Hypothalamus (tissue), 51 donors: ENCODE results near the gene VSX1.

ENCODE experiments used
- DNase-seq, 51 donors: peaks; one replicate each; lab custom pipeline; 2025; lab: John Stamatoyannopoulos, UW

Gene VSX1

GRCh38 chr20:25054995-25055629 is 26.8 kb downstream of the VSX1 start:
- no peak for DNase-seq

- no peak for DNase-seq
Measured at GRCh38 chr20:25054096-25054820, 27.7 kb downstream of the VSX1 start.

GRCh38 chr20:25053255-25054031 is 28.5 kb downstream of the VSX1 start:
- DNase-seq, result peak in 2 of 51 donors; percentile 23 to 62

GRCh38 chr20:25052255-25053194 is 29.4 kb downstream of the VSX1 start:
- no peak for DNase-seq

- DNase-seq, result no peak
Measured at GRCh38 chr20:25051386-25052155, 30.4 kb downstream of the VSX1 start.

- DNase-seq, result no peak
Measured at GRCh38 chr20:25050501-25051350, 31.2 kb downstream of the VSX1 start.

- DNase-seq, result no peak
Measured at GRCh38 chr20:25050082-25050481, 31.9 kb downstream of the VSX1 start.

- DNase-seq, result no peak
Measured at GRCh38 chr20:25049261-25050060, 32.5 kb downstream of the VSX1 start.

- no peak for DNase-seq
Measured at GRCh38 chr20:25048519-25048952, 33.4 kb downstream of the VSX1 start.

- no peak for DNase-seq
Measured at GRCh38 chr20:25047766-25048165, 34.2 kb downstream of the VSX1 start.

GRCh38 chr20:25046736-25047666 is 34.9 kb downstream of the VSX1 start:
- DNase-seq, result no peak

GRCh38 chr20:25046181-25046641 is 35.7 kb downstream of the VSX1 start:
- no peak for DNase-seq

- DNase-seq, result no peak
Measured at GRCh38 chr20:25045343-25045712, 36.6 kb downstream of the VSX1 start.

- DNase-seq, result peak in 31 of 51 donors; percentile 20 to 87 (median 62)
Measured at GRCh38 chr20:25044660-25045342, 37.1 kb downstream of the VSX1 start.

GRCh38 chr20:25044261-25044560 is 37.7 kb downstream of the VSX1 start:
- no peak for DNase-seq
